Coronary artery (tissue), 2 donors: Measurements from ENCODE around the gene IL20RA.

Experiments
- DNase-seq: peaks from one replicate; pipeline ENCODE4 v3.0.0-alpha.2; 2017; ENCODE audit warnings: low spot score
- H3K27ac ChIP-seq, 2 donors: fragments of 200-600 bp; sonication (generic); one replicate each; pipeline ENCODE4 v1.5.1; 2016 to 2019
- H3K4me3 ChIP-seq: fragments of 200-600 bp; sonication (generic); 2 replicates; pipeline ENCODE4 v1.5.1; 2016; ENCODE audit warnings: mild to moderate bottlenecking, moderate library complexity
- TF ChIP-seq, protein P1 (sequence below): fragments of 200-600 bp; sonication (generic); IDR thresholded peaks from one replicate; pipeline ENCODE4 v1.5.1; 2019; ENCODE audit warnings: antibody characterized with exemption

The IL20RA gene

GRCh38 chr6:137067399-137067798 is 22.6 kb upstream of the IL20RA start:
- Histone ChIP-seq H3K4me3 (no peak overlapping the region), H3K27ac (no peak overlapping the region)
- TF ChIP-seq, protein P1, sequence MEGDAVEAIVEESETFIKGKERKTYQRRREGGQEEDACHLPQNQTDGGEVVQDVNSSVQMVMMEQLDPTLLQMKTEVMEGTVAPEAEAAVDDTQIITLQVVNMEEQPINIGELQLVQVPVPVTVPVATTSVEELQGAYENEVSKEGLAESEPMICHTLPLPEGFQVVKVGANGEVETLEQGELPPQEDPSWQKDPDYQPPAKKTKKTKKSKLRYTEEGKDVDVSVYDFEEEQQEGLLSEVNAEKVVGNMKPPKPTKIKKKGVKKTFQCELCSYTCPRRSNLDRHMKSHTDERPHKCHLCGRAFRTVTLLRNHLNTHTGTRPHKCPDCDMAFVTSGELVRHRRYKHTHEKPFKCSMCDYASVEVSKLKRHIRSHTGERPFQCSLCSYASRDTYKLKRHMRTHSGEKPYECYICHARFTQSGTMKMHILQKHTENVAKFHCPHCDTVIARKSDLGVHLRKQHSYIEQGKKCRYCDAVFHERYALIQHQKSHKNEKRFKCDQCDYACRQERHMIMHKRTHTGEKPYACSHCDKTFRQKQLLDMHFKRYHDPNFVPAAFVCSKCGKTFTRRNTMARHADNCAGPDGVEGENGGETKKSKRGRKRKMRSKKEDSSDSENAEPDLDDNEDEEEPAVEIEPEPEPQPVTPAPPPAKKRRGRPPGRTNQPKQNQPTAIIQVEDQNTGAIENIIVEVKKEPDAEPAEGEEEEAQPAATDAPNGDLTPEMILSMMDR, result no peak
- DNase-seq, result no peak

GRCh38 chr6:137058037-137058436 is 13.3 kb upstream of the IL20RA start:
- Histone ChIP-seq H3K4me3 (no peak overlapping the region), H3K27ac (no peak overlapping the region)
- DNase-seq, result no peak
- TF ChIP-seq, protein P1, result no peak

GRCh38 chr6:137056121-137056880 is 11.5 kb upstream of the IL20RA start:
- Histone ChIP-seq H3K4me3 (no peak overlapping the region), H3K27ac (no peak overlapping the region)
- DNase-seq, result no peak
- TF ChIP-seq, protein P1, result no peak

- no peak for DNase-seq
- Histone ChIP-seq H3K4me3 (no peak overlapping the region), H3K27ac (no peak overlapping the region)
- TF ChIP-seq, protein P1, result no peak
These were observed 7.2 kb upstream of the IL20RA start for GRCh38 chr6:137051790-137052472.

GRCh38 chr6:137049095-137049494 is 4.3 kb upstream of the IL20RA start:
- no peak for DNase-seq
- TF ChIP-seq, protein P1, result no peak
- no peak overlapping the region for H3K27ac ChIP-seq
- no peak overlapping the region for H3K4me3 ChIP-seq

DNA sequence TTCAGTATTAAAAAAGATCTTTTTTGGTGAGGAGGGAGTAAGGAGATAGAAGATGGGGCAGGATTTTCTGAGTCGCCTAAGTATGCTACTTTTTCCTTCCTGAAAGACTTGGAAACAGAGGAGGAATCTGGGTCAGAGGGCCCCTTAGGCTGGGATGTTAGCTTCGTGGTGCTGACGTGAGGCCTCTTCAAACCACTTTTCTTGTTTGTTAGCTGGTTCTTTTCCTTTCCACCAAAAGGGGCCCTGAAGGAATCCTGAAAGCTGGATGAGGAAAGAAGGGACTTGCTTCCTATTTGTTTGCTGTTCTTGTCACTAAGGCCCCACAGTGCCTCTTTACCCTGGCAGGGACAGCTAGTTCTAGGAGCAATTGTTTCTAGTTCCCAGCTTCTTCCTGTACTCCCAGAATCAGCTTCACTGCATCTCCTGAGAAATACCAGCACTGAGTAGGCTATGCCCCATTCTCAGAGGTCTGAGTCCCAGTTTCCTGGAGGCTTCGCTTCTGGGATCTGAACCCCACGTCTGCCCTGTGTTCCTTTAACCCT is 2.2 kb upstream of the IL20RA start:
- H3K27ac ChIP-seq, result no peak overlapping the region
- no peak for DNase-seq
- TF ChIP-seq, protein P1, result no peak

More for the DNA sequence above, 2.2 kb upstream of the IL20RA start:
- H3K4me3 ChIP-seq, result no peak overlapping the region
